Activated naive CD8-positive, alpha-beta T cell treated with anti-CD3 and anti-CD28 coated beads, Interleukin-2, amount 50 U/mL, for 16 hours (primary cell): Measurements from ENCODE around the gene MIGA2.
"Not testable (repeated sequence)": the region's sequence is repeated elsewhere in the genome, so short reads cannot be mapped to it uniquely, and the experiment has no call there.

Experiments used
- DNase-seq: peaks from one replicate; pipeline ENCODE4 v3.0.0-alpha.2; 2020; ENCODE audit warnings: low read depth, low spot score

The MIGA2 gene

GRCh38 chr9:129036241-129036922 is at the start of gene MIGA2:
Gene MIGA2, plus strand, starts transcription at chr9:129036626. Its CDS starts 3,969 bp downstream, at chr9:129040595.
- DNase-seq = peak; percentile 94

- DNase-seq = no peak
Measured at GRCh38 chr9:128986671-128987070, 49.8 kb upstream of the MIGA2 start.

DNA sequence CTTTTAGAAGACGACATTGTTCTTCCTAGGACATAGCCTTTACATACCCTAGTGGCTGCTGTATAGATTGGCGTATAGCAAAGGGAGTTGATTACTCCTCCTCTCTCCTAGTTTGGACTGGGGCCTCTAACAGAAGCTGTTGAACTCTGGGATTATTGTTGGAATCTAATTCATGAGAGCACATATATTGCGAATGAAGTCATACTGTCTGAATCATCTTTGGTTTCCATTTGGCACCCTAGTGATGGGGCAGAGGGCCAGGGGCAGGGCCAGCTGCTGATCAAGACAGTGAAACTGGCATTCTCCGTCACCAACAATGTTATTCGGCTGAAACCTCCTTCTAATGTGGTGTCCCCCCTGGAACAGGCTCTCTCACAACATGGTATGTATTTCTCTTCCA is 48.6 kb upstream of the MIGA2 start:
- no peak for DNase-seq

GRCh38 chr9:128992995-128993394 is 43.4 kb upstream of the MIGA2 start:
- no peak for DNase-seq

- no peak for DNase-seq
Measured at GRCh38 chr9:128995791-128996190, 40.6 kb upstream of the MIGA2 start.

GRCh38 chr9:128998462-128998861 is 38.0 kb upstream of the MIGA2 start:
- DNase-seq = no peak

- DNase-seq = no peak
Measured at GRCh38 chr9:128999581-129000206, 36.7 kb upstream of the MIGA2 start.

- DNase-seq = no peak
Measured at GRCh38 chr9:129001504-129002325, 34.7 kb upstream of the MIGA2 start.

- DNase-seq = no peak
Measured at GRCh38 chr9:129002992-129003391, 33.4 kb upstream of the MIGA2 start.

DNA sequence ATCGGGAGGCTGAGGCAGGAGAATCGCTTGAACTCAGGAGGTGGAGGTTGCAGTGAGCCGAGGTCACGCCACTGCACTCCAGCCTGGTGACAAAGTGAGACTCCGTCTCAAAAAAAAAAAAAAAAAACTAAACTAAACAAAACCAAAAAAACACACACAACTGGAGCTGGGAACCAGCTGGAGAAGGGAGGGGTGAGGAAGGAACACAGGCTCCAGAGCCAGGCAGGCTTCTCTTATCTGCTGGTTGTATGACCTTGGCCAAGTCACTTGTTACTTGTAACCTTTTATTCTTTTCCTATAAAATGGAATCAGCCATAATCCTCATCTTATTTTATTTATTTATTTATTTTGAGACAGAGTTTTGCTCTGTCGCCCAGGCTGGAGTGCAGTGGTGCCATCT is 32.3 kb upstream of the MIGA2 start:
- not testable (repeated sequence) for DNase-seq

GRCh38 chr9:129005336-129005997 is 31.0 kb upstream of the MIGA2 start:
- no peak for DNase-seq

GRCh38 chr9:129006328-129007034 is 29.9 kb upstream of the MIGA2 start:
- no peak for DNase-seq

DNA sequence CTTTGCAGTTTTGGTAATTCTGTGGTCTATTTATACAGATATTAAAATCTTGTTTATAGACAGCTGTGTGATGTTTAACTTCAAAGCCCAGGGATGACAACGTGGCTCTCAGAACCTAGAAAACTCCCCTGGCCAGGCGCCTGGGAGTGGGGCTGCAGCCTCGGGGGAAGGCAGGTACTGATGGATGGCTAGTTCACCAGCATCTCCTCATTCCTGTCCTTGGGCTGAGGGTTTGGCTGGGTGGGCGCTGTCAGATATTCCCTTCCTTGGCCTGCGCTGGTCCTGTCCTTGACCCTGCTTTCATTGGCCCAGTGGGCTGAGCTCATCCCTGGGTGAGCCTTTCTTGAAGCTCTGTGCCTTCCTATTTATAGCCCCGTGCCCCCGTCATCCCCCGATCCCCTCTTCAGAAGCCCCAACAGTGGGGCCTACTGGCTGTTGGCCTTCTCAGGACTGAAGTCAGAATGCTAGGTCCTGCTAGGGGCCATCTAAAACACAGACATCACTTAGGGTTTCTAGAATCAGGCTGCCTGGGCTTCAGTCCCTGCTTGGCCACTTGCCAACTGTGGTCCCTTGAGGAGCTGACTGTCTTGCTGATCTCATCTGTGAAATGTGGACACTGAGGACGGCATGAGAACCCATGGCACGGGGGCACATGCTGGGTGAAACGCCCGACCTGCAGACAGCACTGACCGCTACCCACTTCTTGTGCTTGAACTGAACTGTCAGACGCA is 29.2 kb upstream of the MIGA2 start:
- no peak for DNase-seq

- DNase-seq = no peak
Measured at GRCh38 chr9:129007766-129008468, 28.5 kb upstream of the MIGA2 start.

DNA sequence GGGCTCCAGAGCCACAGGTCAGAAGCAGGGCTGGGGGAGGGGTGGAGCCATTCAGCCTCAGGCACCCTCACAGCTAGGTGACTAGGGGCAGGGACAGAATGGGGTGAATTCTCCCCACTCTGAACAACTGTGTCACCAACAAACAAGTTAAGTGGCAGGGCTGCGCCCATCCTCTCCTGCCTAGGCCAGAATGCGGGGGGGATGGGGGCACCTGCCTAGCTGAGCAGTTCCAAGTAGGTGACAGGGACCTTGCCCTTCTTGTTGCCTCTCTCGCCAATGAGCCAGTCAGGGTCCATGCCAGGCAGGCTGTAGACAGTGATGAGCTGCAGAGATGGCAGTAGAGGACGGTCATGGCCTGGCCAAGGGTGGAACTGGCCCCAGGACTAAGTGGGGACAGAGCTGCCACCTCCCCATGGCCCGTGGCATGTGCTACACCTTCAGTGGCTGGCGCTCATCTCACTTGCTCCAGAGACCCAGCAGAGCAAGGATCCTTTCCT is 27.9 kb upstream of the MIGA2 start:
- DNase-seq = no peak

- DNase-seq = no peak
Measured at GRCh38 chr9:129008986-129009583, 27.3 kb upstream of the MIGA2 start.

GRCh38 chr9:129009584-129010141 is 26.8 kb upstream of the MIGA2 start:
- no peak for DNase-seq

DNA sequence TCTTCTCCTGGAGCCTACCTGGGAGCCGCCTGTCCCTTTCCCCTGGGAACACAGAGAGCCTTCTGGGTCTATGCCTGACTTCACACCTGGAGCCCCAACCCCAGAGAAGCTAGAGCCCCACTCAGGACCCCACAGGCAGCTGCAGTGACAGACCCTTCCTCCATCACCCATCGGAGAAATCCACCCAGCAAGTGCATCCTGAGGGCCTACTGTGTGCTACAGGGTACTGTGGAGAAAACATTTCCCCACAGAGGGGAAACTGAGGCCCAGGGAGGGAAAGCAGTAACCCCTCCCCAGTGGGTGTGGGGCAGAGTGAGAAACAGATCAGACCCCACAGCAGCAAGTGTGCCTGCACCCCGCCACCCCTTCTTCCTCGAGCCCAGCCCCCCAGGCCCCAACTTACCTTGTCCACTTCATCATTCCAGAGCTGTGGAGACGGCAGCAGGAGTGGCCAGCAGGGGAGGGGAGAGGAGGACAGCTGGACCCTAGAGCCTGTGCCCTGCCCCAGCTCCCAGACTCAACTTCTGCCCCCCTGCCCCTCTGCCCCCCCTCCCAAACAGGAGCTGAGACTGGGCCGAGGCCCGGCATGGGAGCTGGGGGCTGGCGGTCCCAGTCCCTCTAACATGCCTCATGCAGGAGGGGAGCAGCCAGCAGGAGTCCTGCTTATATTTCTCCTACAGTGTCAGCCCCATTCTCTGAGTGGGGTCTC is 26.0 kb upstream of the MIGA2 start:
- no peak for DNase-seq

GRCh38 chr9:129011170-129011569 is 25.3 kb upstream of the MIGA2 start:
- DNase-seq = no peak
